Esophagus squamous epithelium (tissue), 5 donors: ENCODE measurements around the gene KCNMA1. TPM values are rescaled to one million over a fixed set of nuclear protein-coding genes. Genes with fewer than 3 reads are reported as not detected.

ENCODE experiments used
- DNase-seq: peaks from one replicate; lab custom pipeline; 2025; lab: John Stamatoyannopoulos, UW
- H3K27ac ChIP-seq, 4 donors: fragments of 200-600 bp; sonication (generic); one replicate each; pipeline ENCODE4 v1.5.1; 2016 to 2019; ENCODE audit warnings: mild to moderate bottlenecking in 1 of 4
- H3K27me3 ChIP-seq, 4 donors: fragments of 200-600 bp; sonication (generic); 1 replicate in 3 of 4; 2 replicates in 1 of 4; pipeline versions ENCODE4 v1.5.1 to v1.6.0; 2017 to 2021; ENCODE audit warnings: antibody characterized with exemption in 1 of 4
- H3K36me3 ChIP-seq, 3 donors: fragments of 200-600 bp; sonication (generic); one replicate each; pipeline ENCODE4 v1.5.1; 2016 to 2019
- H3K4me1 ChIP-seq, 3 donors: fragments of 200-600 bp; sonication (generic); one replicate each; pipeline ENCODE4 v1.5.1; 2017 to 2019
- H3K4me3 ChIP-seq, 4 donors: fragments of 200-600 bp; sonication (generic); 1 replicate in 3 of 4; 2 replicates in 1 of 4; pipeline ENCODE4 v1.5.1; 2016 to 2019; ENCODE audit warnings: mild to moderate bottlenecking in 2 of 4, moderate library complexity in 1 of 4
- H3K9me3 ChIP-seq, 3 donors: fragments of 200-600 bp; sonication (generic); one replicate each; pipeline ENCODE4 v1.5.1; 2016 to 2019
- POLR2A ChIP-seq, 4 donors: fragments of 450-650 bp; IDR thresholded peaks; one replicate each; pipeline ENCODE4 v1.6.1; 2017; ENCODE audit warnings: antibody characterized with exemption in 4 of 4, mild to moderate bottlenecking in 4 of 4, moderate library complexity in 3 of 4
- WGBS, 2 donors: methylation state at CpG; one replicate each; pipeline ENCODE4 v1.1.5; 2018; 5-methylcytosine and 5-hydroxymethylcytosine counted together
- intact Hi-C: fragments of 100-400 bp; cut with DNase I; formaldehyde crosslinking; loops from one replicate; pipeline ENCODE4 v1.15.0; 2022
- total RNA-seq, 4 donors: library from RNA; depleted of rRNA; stranded (reverse); fragments of >200 nt; gene quantifications; one replicate each; pipeline ENCODE4 v1.1.0, GENCODE V29; 2016
- TF ChIP-seq, protein P1 (sequence below), 6 experiments: fragments of 450-650 bp in 4 of 6; fragments of 200-600 bp in 2 of 6; sonication (generic) in 2 of 6; IDR thresholded peaks; one replicate each; pipeline ENCODE4 v1.5.1; 2016 to 2019; ENCODE audit warnings: antibody characterized with exemption in 6 of 6, mild to moderate bottlenecking in 4 of 6, moderate library complexity in 4 of 6
- donor health status: DM: yes; HTN: yes; CAD: no.

KCNMA1 gene
- total RNA-seq, 4 donors from 2014 or later: 7.5 to 74.2 (median 18.0) TPM

DNA sequence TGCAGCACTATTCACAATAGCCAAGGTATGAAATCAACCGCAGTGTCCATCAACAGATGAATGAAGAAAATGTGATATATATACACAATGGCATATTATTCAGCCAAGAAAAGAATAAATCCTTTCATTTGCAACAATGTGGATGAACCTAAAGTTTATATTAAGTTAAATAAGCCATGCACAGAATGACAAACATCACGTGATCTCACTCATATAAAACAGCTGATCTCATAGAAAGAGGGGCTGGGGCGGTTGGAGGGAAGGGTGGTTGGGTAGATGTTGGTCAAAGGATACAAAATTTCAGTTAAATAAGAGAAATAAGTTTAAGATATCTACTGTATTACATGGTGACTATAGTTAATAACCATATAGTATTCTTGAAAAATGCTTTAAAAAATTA lies 502.1 kb downstream of the KCNMA1 start:
- no peak for DNase-seq
- intact Hi-C loops: no loop called here
- H3K9me3 ChIP-seq: no peaks in the 10 kb centered on the region
- 83 to 86% methylated on average over 3 of the region's 3 CpGs for WGBS, 2 donors
- no peaks in the 10 kb centered on the region for H3K27me3 ChIP-seq
- no peaks in the 10 kb centered on the region for H3K36me3 ChIP-seq
- TF ChIP-seq POLR2A (IDR thresholded peaks at IDR 0.05): no peak
- TF ChIP-seq, protein P1, sequence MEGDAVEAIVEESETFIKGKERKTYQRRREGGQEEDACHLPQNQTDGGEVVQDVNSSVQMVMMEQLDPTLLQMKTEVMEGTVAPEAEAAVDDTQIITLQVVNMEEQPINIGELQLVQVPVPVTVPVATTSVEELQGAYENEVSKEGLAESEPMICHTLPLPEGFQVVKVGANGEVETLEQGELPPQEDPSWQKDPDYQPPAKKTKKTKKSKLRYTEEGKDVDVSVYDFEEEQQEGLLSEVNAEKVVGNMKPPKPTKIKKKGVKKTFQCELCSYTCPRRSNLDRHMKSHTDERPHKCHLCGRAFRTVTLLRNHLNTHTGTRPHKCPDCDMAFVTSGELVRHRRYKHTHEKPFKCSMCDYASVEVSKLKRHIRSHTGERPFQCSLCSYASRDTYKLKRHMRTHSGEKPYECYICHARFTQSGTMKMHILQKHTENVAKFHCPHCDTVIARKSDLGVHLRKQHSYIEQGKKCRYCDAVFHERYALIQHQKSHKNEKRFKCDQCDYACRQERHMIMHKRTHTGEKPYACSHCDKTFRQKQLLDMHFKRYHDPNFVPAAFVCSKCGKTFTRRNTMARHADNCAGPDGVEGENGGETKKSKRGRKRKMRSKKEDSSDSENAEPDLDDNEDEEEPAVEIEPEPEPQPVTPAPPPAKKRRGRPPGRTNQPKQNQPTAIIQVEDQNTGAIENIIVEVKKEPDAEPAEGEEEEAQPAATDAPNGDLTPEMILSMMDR (IDR thresholded peaks at IDR 0.05): no peak
- H3K4me3 ChIP-seq: no peak overlapping the region
- H3K27ac ChIP-seq: no peak overlapping the region
- peaks cover 0 to 10% (median 0%) of the 10 kb centered on the region in 3 donors for H3K4me1 ChIP-seq

DNA sequence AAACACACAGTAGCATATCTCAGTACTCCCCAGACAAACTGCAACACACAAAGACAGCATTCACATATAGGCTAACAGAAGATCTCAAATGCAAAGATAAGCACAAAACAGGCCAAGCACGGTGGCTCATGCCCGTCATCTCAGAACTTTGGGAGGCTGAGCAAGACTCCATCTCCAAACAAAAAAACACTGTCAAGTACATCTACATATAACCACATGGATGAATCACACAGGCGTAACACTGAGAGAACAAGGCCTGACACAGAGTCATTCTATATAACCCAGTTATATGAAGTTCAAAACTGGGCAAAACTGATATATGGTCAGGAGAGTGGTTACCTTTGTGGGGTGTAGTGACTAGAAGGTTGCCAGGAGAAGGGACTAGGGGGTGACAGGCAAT lies 506.4 kb downstream of the KCNMA1 start:
- intact Hi-C loops: no loop called here
- H3K27me3 ChIP-seq: no peaks in the 10 kb centered on the region
- H3K27ac ChIP-seq: no peak overlapping the region
- no peak overlapping the region for H3K4me3 ChIP-seq
- no peak for DNase-seq
- TF ChIP-seq, protein P1 (IDR thresholded peaks at IDR 0.05): no peak
- no peak for TF ChIP-seq POLR2A (IDR thresholded peaks at IDR 0.05)
- WGBS, 2 donors: 85 to 90% methylated on average over 3 of the region's 3 CpGs
- H3K9me3 ChIP-seq: no peaks in the 10 kb centered on the region
- no peaks in the 10 kb centered on the region for H3K4me1 ChIP-seq
- H3K36me3 ChIP-seq: no peaks in the 10 kb centered on the region

DNA sequence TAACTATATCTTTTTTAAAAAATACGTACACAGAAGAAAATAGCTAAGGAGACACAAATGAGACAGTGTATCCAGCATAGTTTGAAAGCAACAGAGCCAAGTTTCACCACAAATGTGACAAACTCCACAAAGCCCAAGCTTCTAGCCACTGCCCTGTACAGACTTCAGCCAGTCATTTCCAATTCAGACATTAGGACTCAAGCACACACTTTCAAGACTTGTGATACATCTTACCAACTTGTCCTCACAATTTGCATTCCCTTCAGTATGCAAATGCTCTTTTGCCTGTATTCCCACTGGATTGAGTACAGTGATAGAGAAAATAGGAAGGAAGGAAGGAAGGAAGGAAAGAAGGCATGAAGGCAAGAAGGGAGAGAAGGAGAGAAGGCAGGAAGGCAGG lies 510.4 kb downstream of the KCNMA1 start:
- WGBS, 2 donors: 91 to 100% methylated on average over 1 of the region's 1 CpG
- no peak for TF ChIP-seq POLR2A (IDR thresholded peaks at IDR 0.05)
- TF ChIP-seq, protein P1 (IDR thresholded peaks at IDR 0.05): no peak
- H3K27me3 ChIP-seq: no peaks in the 10 kb centered on the region
- no peaks in the 10 kb centered on the region for H3K36me3 ChIP-seq
- intact Hi-C loops: no loop called here
- no peaks in the 10 kb centered on the region for H3K9me3 ChIP-seq
- no peak for DNase-seq
- peaks cover 0 to under 1% (median 0%) of the 10 kb centered on the region in 3 donors for H3K4me1 ChIP-seq
- H3K27ac ChIP-seq: no peak overlapping the region
- H3K4me3 ChIP-seq: no peak overlapping the region

DNA sequence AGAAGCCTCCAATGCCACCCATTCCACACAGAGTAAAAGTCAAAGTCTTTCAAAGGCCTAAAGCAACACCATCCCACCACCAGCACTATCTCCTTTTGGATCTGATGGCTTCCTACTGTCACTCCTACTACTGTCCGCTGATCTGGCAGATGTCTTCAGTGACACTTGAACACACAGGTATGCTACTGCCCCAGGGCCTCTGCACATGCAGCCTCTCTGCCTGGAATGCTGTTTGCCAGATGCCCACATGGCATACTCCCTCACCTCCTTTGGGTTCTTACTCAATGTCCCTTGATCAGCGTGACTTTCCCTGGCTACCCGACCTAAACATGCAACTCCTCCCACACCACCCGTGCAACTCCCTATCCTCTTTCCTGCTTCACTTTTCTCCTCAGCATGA lies 512.4 kb downstream of the KCNMA1 start:
- Histone ChIP-seq H3K27me3 (no peaks in the 10 kb centered on the region), H3K27ac (no peak overlapping the region), H3K9me3 (no peaks in the 10 kb centered on the region), H3K4me3 (no peak overlapping the region), H3K4me1 (peaks cover 0 to 4% (median 0%) of the 10 kb centered on the region in 3 donors), H3K36me3 (no peaks in the 10 kb centered on the region)
- intact Hi-C loops: no loop called here
- WGBS, 2 donors: 88% methylated on average over 4 of the region's 4 CpGs
- no peak for DNase-seq
- TF ChIP-seq, protein P1 (IDR thresholded peaks at IDR 0.05): no peak
- no peak for TF ChIP-seq POLR2A (IDR thresholded peaks at IDR 0.05)

DNA sequence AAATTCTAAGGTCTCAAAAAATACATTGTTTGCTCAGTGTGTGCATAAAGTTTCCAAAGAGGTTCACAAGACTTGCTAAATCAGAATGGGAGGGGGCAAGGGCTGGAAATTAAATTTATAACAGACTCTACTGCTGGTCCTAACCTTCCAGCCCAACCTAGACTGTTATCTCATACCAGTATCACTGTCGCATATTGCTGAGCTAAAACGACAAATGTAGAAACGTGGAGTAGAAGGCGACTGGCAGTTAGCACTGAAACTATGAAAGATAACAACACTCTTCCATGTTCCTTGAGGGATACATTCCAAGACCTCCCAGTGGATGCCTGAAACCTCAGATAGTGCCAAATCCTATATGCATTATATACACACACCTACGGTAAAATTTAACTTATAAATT lies 514.3 kb downstream of the KCNMA1 start:
- 93 to 95% methylated on average over 5 of the region's 5 CpGs for WGBS, 2 donors
- Histone ChIP-seq H3K4me3 (no peak overlapping the region), H3K9me3 (no peaks in the 10 kb centered on the region), H3K27me3 (no peaks in the 10 kb centered on the region), H3K27ac (no peak overlapping the region), H3K36me3 (no peaks in the 10 kb centered on the region), H3K4me1 (peaks cover 0 to 4% (median 0%) of the 10 kb centered on the region in 3 donors)
- intact Hi-C loops: no loop called here
- no peak for DNase-seq
- TF ChIP-seq, protein P1 (IDR thresholded peaks at IDR 0.05): no peak
- TF ChIP-seq POLR2A (IDR thresholded peaks at IDR 0.05): no peak
